NCI-H2227 (cell line): ENCODE results near the gene CDH23.

Source experiments
- DNase-seq: peaks from one replicate; lab custom pipeline; 2025; ENCODE audit not compliant: unreplicated experiment; lab: John Stamatoyannopoulos, UW

CDH23 gene

GRCh38 chr10:71511206-71511605 lies 114.5 kb downstream of the CDH23 start:
- no peak for DNase-seq

GRCh38 chr10:71512312-71512711 lies 115.6 kb downstream of the CDH23 start:
- no peak for DNase-seq

DNA sequence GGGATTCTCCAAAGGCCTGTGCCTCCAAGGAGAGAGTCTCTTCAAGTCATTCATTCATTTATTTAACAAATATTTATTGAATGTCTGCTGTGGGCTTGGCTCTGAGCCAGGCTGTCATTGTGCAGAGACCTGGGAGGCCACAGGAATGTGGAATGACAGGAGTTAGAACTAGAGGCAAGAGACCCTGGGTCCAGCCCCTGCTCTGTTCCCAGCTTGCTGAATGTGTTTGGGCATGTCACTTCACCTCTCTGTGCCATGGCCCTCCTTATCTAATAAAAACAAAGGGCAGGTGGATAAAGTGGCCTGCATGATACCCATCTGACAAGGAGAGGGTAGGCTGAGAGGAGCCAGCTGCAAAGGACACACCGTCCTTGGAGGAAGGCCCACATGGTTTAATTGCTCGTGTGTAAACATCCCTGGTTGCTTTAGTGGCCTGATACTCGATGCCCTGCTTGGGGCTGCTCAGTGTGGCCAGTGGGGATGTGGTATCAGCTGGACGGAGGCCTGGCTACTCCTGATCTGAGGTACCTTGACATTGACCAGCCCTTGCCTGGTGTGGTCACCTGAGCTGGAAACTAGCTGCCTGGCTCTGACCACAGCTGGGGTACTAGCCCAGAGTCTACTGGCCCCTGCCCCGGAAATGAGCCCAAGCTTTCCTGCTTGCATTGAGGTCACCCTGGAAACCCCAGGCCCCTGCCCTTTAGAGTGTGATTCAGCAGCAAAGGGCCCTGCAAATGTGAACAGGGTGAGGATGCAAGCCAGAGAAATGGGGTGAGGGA lies 116.2 kb downstream of the CDH23 start:
- no peak for DNase-seq

DNA sequence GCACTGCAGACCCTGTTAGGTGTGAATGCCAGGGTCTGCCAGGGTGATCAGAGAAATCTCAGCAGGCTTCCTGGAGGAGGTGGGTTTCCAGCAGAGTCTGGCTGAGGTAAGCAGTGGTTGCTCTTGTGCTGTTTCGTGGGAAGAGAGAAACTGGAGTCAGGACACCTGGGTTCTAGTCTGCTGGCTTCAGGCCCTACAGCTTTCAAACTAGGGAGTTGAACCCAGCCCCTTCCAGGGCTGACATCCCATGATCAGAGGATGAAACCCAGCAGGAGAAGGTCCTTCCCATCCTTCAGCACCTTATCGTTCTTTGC lies 116.8 kb downstream of the CDH23 start:
- no peak for DNase-seq

DNA sequence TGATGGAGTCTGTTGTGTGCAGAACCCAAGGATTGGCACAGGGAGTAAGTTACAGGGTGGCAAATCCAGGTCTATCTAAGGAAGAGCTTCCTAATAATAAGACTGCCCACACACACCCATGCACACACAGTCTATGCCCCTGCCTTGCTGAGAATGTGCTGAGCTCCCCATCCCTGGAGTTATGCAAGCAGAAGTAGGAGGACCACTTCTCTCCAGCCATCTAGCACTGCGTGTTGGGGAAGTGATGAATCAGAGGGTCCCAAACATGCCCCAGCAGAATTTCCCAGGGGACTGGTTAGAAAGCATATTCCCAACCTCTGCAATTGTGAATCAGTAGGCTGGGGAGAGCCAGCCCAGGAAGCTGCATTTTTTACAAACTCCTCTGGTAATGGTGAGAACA lies 117.2 kb downstream of the CDH23 start:
- no peak for DNase-seq

- no peak for DNase-seq
Observed at GRCh38 chr10:71515531-71516172, 118.9 kb downstream of the CDH23 start.

GRCh38 chr10:71516890-71517289 lies 120.2 kb downstream of the CDH23 start:
- no peak for DNase-seq

DNA sequence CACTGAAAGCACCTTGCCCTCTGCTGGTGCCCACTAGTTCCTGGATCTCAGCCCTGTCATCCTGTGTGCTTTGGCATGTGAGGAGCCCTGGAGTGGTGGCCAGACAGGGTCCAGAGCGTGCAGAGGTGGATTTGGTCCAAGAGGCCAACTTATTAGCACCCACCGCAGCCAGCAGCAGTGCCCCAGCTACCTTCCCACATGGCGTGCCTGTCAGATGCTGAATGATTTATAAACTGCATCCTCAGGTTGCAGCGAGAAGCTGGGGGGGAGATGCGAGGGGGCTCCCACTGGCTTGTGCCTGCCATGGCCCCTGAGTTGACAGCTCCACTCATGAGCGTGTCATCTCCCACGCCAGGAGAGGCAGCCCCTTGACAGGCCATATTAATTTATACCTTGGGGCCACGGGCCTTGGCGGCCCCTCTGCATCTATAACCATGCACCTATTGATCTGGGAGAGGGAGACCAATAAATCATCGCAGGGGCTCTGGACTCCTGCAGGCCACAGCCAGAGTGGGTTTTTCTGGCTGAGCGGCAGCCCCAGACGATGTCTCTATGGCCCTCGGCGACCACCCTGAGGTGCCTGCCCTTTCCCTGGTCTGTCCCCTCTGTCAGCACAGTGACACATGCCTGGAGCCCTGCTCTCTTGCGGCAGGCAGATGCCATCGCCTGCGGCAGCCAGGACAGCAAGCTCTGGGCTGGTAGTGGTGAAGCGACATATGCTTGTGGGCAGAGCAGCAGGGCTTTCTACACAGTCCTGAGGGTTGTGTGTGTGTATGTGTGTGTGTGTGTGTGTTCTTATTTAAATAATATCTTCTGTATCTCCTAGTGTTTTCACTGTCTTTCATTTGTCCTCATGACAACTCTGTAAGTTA lies 120.8 kb downstream of the CDH23 start:
- DNase-seq, result no peak

DNA sequence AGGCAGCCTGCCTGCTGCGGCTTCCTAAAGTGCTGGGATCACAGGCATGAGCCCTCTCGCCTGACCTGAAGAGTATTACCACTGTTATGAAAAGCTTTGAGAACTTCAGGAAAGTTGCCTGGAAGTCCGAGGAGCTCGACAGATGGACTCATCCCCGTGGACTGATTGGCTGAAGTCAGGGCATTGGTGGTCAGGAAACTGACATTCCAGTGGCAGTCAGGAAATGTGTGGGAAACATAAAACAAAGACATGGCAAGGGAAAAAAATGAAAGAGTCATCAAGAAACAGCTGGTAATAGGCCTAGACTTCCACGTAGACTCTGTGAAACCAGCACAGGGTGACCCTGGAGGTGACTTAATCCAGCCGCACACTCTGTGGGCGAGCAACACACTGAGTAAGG lies 123.3 kb downstream of the CDH23 start:
- no peak for DNase-seq

- DNase-seq, result no peak
Observed at GRCh38 chr10:71521504-71522441, 125.1 kb downstream of the CDH23 start.

DNA sequence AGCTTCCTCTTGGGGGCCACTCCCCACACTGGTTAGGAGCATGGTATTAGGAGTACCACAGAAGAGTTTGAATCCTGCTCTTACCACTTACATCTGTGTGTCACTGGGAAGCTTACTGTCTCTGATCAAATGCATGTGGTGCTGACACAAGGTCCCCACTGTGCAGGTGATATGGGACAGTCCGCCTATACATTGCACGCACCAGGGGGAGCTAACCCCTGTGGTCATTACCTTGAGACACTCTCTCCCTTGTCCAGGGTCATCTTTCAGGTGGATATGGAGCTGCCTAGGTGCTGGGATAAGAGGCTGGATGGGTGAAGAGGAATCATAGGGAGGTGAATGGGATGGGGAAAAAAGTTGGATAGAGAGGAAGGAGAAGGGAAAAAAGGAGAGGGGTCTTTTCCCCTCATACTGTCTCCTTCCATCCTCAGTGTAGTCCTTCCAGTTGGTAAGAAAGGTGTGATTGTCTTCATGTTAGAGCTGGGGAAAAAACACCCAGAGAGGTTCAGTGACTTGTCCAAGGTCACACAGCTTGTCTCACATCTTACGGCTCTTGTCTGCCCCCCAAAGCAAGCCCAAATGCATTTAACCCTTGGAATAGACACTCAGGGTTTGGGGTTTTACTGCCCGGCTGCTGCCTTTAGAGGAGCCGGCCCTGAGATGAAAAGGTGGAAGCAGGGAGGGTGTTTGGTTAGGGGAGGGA lies 125.9 kb downstream of the CDH23 start:
- no peak for DNase-seq

DNA sequence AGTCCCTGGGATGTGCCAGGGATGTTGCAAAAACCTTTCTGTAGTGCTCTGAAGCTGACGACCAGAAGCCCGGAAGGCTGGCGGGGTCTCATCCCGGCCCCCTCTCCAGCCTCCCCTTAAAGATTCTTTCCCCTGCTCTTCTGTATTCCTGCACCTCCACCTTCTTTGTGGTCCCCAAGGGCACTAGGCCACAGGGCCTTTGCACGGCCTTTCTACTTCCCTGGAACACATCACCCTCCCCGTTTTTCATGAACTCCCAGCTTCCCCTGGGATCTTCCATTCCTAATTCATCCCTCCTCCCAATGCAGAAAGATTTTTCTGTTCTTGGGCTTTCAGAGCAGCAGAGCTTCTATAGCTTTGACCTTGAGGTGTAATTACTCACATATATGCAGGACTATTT lies 127.0 kb downstream of the CDH23 start:
- no peak for DNase-seq

DNA sequence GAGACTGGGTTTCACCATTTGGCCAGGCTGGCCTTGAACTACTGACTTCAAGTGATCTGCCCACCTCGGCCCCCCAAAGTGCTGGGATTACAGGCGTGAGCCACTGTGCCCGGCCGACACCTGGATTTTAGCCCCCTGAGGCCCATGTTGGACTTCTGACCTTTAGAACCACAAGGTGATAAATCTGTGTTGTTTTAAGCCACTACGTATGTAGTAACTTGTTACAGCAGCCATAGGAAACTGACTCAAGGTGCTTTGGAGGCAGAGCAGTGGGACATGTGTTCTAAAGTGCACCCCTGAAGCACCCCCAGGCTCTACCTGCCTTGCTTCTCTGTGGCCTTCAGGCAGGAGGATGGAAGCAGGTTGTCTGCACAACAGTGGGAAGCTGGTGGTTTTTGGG lies 128.4 kb downstream of the CDH23 start:
- no peak for DNase-seq

- DNase-seq, result no peak
Observed at GRCh38 chr10:71525721-71526120, 129.0 kb downstream of the CDH23 start.

DNA sequence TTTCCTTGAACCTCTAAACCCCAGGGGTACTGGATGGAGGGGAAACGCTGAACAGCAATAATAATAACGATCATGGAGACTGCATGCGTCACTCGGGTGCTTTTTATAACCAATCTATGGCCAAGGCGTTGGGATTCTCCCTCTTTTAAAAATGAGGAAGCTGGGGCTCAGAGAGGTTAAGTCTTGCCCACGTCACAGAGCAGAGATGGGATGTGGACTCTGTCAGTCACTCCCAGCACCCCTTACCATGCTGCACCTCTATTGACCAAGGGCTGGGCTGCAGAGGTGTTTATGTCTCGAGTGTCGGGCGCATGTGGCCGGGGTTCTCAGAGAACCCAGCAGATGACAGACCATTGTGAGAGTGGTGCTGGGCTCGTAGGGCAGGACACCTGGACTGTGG lies 129.9 kb downstream of the CDH23 start:
- no peak for DNase-seq

- DNase-seq, result peak; percentile 20
Observed at GRCh38 chr10:71527135-71527534, 130.4 kb downstream of the CDH23 start.

GRCh38 chr10:71528371-71529206 lies 131.9 kb downstream of the CDH23 start:
- DNase-seq, result peak; percentile 9

GRCh38 chr10:71529207-71529827 lies 132.6 kb downstream of the CDH23 start:
- DNase-seq, result no peak

DNA sequence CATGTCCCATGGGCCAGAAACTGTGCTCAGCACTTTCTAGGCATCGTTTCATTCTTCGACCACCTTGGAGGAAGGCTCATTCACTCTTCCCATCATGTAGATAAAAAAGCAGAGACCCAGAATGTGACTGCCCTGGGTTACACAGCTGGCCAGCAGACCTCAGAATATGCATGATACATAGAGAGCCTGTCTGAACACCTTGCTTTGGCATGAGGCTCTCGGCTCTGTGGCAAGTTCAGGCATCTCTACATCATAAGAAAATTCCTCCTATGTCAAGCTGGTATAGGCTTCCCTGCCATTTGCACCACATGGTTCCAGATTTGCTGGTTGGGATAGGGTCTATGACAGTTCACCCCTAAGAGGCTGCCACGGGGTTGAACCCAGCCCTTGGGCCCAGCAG lies 134.1 kb downstream of the CDH23 start:
- DNase-seq, result no peak
